GM21526 (cell line): ENCODE results near the gene UBE2D2.

ENCODE experiments used
- ATAC-seq: cut with Tn5 transposase; IDR thresholded peaks from one replicate; pipeline ENCODE4 v1.9.1; 2021; ENCODE audit warnings: moderate library complexity; ENCODE audit not compliant: unreplicated experiment, low FRiP score

The UBE2D2 gene

DNA sequence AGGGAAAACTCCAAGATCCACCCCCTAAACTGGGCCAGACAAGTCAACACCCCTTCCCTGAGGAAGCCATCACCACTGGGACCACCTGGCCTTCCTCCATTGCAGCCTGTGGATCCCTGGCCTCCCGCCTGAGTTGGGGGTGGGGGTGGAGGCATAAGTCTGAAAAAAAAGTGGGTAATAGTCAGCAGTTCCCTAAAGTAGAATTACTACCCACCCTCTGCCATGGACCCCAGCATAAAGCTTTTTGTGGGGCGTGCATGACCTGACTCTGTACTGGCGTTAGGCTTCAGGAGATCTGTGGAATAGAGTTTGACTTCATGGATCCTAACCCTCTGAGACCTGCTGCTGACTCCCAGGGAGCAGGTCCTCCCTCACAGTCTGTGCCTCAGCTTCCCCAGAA lies 85.0 kb downstream of the UBE2D2 start:
- ATAC-seq, result no peak

- no peak for ATAC-seq
These were observed 85.9 kb downstream of the UBE2D2 start for GRCh38 chr5:139646912-139647505.

DNA sequence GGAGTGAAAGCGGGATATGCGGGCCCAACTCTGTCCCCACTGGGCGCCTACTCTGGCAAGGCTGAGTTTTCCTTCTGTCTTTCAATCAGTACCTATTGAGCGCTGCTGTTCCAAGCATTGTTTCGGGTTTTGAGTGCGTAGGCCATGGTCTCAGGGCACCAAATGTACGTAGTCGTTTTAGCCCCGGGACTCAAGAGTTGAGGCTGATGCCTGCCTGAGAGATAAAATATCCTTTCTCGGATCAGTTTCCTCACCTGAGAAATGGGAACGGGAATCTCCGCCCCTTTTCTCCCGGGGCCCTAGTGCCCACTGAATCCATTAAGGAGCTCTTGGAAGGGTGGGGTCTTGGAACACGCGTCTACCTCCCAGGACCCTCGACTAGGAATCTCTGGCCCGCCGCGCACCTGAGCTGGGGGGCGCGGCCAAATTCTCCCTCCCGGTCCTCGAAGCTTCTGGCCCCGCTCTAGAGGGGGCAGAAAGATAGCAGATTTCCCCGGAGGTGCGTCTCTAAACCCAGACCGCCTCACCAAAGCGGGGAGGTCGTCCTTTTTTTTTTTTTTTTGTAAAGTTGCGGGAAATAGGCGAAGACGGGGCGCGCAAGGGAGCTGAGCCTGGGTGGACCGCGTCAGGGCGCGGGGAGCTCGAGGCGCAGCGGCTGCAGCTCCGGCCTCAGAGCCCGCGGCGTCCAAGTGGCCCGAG lies 86.5 kb downstream of the UBE2D2 start:
- no peak for ATAC-seq

DNA sequence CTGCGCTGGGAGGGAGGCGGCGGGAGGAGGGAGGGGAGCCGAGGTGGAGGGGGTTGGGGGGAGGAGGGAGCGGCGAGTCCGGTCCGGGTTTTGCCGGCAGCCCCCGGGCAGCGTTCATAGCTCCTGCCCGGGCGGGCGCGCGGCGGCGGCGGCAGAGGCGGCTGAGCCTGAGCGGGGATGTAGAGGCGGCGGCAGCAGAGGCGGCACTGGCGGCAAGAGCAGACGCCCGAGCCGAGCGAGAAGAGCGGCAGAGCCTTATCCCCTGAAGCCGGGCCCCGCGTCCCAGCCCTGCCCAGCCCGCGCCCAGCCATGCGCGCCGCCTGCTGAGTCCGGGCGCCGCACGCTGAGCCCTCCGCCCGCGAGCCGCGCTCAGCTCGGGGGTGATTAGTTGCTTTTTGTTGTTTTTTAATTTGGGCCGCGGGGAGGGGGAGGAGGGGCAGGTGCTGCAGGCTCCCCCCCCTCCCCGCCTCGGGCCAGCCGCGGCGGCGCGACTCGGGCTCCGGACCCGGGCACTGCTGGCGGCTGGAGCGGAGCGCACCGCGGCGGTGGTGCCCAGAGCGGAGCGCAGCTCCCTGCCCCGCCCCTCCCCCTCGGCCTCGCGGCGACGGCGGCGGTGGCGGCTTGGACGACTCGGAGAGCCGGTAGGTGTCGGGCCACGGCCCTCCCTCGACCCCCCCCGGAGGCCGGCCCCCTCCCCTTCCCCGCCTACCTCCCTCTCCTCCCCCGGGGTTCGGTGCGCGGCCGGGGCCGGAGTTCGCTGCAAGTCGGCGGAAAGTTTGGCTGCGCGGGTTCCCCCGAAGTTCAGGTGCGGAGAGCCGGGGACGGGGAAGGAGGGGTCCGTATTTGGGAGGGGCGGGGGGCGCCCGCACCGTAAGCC lies 87.3 kb downstream of the UBE2D2 start, which contains the start of gene CXXC5:
TSS of gene CXXC5 (plus strand) at position 145 of the 877 bp plus-strand sequence. CDS start 32,175 bp downstream, outside the sequence.
- ATAC-seq, result no peak

- no peak for ATAC-seq
These were observed 88.2 kb downstream of the UBE2D2 start for GRCh38 chr5:139649082-139649991.

DNA sequence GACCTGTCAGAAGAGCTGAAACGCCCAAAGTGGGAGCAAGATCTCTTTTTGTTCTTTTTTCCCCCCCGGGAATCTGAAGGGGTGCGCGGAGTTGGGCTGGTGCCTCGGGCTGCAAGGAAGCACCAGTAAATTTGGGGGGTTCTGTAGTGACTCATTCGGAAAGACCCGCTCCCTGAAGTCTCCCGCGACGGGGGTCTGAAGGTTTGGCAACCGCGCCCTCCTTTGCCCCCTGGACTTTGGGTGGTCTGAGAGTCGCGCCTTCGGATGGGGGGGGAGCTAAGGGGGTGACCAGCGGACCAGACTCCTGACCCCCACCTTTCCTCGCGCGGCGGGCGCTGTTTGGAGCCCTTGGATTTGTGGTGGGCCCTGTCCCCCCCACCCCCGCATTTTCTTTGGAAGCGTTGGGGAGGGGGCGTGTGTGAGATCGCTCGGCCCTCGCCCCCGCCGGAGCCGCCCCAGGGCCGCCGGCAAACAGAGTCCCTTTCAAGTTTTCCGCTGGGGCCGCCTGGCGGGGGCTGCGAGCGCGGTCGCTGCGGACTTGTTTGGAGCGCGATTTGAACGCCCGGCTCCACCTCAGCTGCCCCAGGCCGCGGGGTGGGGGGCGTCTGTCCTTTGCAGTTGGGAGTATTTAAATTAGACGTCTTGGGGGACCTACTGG lies 89.0 kb downstream of the UBE2D2 start:
- ATAC-seq, result no peak

DNA sequence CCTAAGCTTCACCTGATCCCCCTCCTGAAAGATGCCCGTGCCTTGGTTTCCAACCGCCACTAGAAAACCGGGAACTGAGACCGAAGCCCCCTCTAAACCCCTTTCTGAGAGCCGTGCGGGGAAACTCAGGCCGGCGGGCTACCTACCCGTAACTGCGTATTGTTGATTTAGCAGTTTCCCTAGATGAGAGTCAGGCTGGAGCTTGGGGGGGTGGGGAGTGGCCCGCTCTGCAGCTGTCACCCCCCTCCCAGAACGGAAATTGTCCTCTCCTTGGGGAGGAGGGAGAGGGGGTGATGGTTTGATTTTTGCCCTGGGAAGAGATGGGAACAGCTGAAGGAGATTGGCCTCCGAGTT lies 89.5 kb downstream of the UBE2D2 start:
- no peak for ATAC-seq

DNA sequence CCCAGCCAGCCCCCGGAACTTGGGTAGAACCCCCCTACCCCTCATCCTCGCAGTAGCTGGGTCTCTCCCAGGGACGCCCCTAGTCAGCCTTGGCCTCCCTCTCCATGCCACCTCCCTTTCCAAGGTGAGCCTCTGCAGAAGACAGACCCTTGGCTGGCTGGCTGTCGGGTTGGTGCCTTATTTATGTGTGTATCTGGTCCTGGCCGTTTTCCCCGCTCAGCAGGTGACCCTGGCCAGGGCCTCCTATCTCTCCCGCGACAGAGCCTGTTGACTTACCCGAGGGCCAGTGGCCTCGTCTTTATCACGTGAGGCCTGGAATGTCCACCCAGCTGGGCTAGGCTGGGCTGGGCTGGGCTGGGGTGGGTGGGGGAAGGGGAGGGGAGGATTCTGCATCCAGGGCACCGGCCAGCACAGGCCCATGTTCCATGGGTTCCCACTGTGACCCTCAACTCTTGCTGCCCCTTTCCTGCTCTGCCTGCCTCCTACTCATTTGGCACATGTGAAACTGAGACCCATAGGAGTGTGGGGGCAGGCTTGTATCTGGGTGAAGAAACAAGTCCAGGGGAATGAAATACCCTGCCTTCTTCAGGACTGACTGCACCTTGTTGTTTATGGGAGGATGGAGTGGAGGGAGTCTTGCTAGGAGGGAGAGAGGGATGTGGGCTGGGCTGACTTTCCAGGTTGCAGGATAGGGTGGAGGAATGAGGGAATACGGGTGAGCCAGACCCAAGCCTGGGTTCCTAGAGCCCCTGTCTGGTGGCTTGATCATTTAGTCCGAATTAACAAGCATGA lies 90.1 kb downstream of the UBE2D2 start:
- no peak for ATAC-seq

DNA sequence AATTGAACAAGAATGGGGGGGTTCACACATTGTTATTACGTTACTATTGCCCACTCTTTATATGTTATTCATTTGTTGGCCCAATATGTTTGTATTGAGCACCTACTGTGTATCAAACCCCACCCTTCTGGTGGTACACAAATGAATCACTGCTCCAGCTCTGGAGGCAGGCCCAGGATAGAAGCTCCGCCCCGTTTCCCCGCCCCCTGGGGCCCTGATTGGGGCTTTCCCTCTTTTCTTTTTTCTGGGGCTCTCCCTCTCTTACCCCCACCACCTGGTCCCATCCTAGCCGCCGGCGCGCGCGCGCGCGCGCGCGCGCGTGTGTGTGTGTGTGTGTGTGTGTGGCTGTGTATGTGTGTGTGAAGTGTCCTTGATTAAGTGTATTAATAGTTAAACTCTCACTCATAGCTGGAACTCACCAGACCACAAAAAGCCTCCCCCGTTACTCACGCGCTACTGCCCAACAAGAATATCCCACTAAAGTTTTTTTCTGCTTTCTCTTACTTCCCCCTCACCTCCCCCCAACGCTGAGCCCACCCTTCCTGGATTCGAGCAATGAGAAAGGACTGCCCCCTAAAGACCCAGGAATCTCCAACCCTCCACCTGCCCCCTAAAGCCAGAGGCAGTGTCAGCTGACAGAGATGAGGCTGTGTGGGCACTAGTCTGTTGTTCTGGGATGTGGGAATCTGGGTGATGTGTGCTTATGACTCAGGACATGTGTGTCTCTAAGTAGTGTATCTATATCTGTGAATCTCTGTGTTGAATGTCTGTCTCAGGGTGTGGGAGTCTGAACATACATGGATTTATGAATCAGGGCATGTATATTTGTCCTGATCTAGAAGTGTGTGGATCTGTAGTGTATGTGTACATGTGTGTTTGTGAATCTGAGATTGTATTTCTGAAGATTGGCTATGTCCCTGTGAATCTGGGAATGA lies 91.0 kb downstream of the UBE2D2 start:
- peak; percentile 39 for ATAC-seq

DNA sequence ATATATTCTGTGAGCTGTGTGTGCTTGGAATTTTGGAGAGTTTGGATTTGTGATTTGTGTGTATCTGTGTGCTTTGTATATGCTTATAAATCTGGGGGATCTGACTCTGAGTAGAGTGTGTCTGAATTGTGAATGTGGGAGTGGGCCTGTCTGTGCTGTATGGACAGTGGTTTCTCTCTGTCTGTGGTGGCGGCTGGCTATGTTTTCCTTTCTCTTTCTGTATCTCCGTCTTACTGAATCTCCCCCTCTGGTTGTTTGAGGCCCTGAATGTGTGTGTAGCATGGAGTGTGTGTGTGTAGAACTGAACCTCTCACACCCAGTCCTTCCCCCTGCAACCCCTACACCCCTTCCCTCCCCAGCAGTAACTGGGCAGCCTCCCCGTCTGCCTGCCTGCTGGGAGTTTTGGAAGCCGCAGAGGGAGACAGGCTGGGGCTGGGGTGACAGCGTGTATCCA lies 91.7 kb downstream of the UBE2D2 start:
- no peak for ATAC-seq

DNA sequence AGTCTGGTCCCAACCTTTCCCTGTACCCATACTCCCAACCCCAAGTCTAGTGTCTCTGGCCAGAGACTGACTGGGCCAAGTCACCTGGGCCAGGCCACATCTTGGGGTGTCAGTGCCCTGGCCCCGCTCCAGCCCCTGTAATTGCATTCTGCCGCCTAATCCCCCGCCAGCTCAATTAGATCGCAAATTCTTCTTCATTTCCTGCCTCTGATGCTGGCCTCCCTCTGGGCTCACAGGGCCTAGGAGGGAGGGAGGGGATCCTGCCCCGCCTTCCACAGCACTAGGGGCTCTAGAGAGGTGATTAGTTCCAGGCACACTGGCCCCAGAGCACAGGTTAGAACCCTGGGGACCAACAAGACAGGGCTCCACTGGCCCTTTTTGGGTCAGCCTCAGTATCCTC lies 92.5 kb downstream of the UBE2D2 start:
- no peak for ATAC-seq

GRCh38 chr5:139654464-139654863 lies 93.3 kb downstream of the UBE2D2 start:
- ATAC-seq, result no peak

- no peak for ATAC-seq
These were observed 93.8 kb downstream of the UBE2D2 start for GRCh38 chr5:139654871-139655491.

GRCh38 chr5:139655727-139656271 lies 94.7 kb downstream of the UBE2D2 start:
- no peak for ATAC-seq

- no peak for ATAC-seq
These were observed 96.5 kb downstream of the UBE2D2 start for GRCh38 chr5:139657363-139658321.

GRCh38 chr5:139658501-139658927 lies 97.4 kb downstream of the UBE2D2 start:
- no peak for ATAC-seq
